Skeletal muscle cell (primary cell): Measurements from ENCODE around the gene SLC25A18.
A peak's percentile ranks its signal among the peaks of the same experiment; 100 is the strongest.
"Not testable (repeated sequence)": the region's sequence is repeated elsewhere in the genome, so short reads cannot be mapped to it uniquely, and the experiment has no call there.

Experiments
- DNase-seq: peaks from one replicate; pipeline ENCODE4 v3.0.0-alpha.2; 2010; ENCODE audit warnings: low read depth
- H3K4me3 ChIP-seq: 2 replicates; pipeline ENCODE4 v1.5.1; 2011; ENCODE audit warnings: low read depth, mild to moderate bottlenecking, control low read depth, low read length, moderate library complexity

The SLC25A18 gene, protein sequence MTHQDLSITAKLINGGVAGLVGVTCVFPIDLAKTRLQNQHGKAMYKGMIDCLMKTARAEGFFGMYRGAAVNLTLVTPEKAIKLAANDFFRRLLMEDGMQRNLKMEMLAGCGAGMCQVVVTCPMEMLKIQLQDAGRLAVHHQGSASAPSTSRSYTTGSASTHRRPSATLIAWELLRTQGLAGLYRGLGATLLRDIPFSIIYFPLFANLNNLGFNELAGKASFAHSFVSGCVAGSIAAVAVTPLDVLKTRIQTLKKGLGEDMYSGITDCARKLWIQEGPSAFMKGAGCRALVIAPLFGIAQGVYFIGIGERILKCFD

DNA sequence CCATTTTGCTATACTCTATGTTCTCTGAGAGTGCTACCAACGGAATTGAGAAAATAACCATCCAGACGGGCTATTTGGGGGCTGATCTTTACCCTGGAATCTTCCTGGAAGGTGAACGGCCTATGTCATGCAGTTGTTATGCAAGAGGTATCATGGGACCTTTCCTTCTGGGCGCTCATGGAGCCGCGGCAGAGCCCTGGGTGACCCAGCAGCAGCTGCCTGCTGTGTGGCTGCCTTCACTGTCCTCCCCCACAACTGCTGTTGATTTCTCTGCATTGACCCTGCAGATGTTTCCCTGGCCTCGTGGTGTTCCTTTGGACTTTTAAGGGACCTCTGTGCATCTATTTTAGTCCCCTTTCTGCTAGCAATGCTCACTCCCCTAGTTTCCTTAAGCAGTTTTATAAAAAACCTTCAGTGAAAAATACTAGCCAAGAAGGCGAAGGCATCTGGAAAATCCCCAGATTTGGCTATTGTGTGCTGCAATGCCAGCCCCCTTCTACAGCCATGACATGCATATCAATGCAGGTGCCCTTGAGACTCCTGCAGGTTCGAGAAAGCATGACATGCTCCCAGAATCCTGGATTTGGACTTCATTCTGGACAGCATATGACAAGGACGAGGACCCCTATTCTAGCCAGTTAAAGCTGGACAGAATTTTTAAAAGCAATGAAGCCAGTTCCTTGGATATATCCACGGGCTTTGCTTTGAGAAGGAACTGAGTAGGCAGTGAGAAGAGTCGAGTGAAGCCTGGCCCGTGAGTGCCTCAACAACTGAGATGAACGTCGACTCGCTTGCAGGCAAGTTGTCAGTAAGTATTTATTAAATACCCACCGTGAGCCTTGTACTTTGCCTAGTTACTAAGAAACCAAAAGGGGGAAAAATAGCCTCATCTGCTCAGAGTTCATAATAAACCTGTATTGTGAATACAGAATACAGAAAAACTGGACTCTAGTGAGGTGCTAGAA is at the start of gene SLC25A18:
TSS of gene SLC25A18 (plus strand) at position 593 of the 965 bp plus-strand sequence. CDS start 16,447 bp downstream, outside the sequence.
- peak; percentile 41 for DNase-seq
- H3K4me3 ChIP-seq, result no peak within 1 kb of the TSS

DNA sequence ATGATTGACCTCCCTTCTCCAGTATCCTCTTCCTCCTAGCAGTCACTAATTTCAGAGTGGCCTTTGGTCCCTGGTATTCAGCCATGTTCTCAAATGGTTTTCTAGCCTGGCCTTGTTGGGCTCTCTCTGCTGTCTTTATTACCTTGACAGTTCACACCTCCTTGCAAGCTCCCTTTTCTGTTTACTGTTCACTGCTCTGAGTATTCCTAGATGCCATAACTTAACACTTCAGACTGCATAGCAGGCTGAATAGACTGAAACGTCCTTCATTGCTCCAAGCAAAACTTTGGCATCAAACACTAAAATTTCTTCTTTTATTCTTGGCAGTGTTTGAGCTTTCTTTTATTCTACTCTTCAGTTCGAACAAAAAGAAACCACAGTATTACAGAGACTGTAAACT is 49.7 kb upstream of the SLC25A18 start:
- no peak for DNase-seq
- no peak overlapping the region for H3K4me3 ChIP-seq

- no peak for DNase-seq
- no peak overlapping the region for H3K4me3 ChIP-seq
These were observed 49.2 kb upstream of the SLC25A18 start for GRCh38 chr22:17514084-17514483.

GRCh38 chr22:17518406-17518805 is 44.9 kb upstream of the SLC25A18 start:
- DNase-seq, result no peak
- H3K4me3 ChIP-seq, result no peak overlapping the region

- not testable (repeated sequence) for H3K4me3 ChIP-seq, DNase-seq
These were observed 41.3 kb upstream of the SLC25A18 start for GRCh38 chr22:17521971-17522370.

- DNase-seq, result no peak
- H3K4me3 ChIP-seq, result no peak overlapping the region
These were observed 39.4 kb upstream of the SLC25A18 start for GRCh38 chr22:17523925-17524324.

DNA sequence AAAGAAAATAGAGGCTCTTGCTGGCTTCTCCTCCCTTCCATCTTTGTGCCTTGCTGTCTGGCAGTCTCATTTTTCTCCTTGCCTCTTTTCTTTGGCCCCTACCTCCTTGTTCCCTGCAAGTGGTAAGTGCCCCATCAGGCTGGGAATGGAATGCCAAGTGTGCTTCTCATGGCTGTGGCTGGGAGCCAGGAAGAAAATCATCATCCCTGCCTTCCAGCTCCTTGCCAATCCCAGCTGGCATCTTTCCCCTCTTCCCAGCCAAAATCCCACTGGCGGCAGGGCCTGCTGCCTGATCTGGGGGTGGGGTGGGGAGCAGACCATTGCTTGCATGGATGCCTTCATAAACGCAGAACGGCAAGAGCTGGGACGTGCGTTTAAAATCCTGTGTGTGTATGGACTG is 27.0 kb upstream of the SLC25A18 start:
- no peak for DNase-seq

GRCh38 chr22:17537155-17537554 is 26.1 kb upstream of the SLC25A18 start:
- H3K4me3 ChIP-seq, result no peak overlapping the region
- no peak for DNase-seq

More for the DNA sequence above, 27.0 kb upstream of the SLC25A18 start:
- H3K4me3 ChIP-seq, result no peak overlapping the region

GRCh38 chr22:17540481-17540880 is 22.8 kb upstream of the SLC25A18 start:
- DNase-seq, result no peak
- H3K4me3 ChIP-seq, result no peak overlapping the region

GRCh38 chr22:17541476-17541875 is 21.8 kb upstream of the SLC25A18 start:
- H3K4me3 ChIP-seq, result no peak overlapping the region
- no peak for DNase-seq

DNA sequence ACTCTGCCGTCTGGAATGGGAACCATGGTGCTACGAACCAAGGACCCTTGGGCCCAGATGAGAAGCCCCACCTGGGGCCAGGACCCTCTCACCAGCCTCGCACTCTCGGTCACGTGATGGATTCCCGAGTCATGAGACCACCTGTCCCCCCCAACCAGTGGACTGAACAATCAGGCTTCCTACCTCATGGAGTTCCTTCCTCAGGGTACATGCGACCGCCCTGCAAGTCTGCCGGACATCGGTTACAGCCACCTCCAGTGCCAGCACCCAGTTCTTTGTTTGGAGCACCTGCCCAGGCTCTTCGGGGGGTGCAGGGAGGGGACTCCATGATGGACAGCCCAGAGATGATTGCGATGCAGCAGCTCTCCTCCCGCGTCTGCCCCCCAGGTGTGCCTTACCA is 20.8 kb upstream of the SLC25A18 start:
- no peak overlapping the region for H3K4me3 ChIP-seq
- no peak for DNase-seq

DNA sequence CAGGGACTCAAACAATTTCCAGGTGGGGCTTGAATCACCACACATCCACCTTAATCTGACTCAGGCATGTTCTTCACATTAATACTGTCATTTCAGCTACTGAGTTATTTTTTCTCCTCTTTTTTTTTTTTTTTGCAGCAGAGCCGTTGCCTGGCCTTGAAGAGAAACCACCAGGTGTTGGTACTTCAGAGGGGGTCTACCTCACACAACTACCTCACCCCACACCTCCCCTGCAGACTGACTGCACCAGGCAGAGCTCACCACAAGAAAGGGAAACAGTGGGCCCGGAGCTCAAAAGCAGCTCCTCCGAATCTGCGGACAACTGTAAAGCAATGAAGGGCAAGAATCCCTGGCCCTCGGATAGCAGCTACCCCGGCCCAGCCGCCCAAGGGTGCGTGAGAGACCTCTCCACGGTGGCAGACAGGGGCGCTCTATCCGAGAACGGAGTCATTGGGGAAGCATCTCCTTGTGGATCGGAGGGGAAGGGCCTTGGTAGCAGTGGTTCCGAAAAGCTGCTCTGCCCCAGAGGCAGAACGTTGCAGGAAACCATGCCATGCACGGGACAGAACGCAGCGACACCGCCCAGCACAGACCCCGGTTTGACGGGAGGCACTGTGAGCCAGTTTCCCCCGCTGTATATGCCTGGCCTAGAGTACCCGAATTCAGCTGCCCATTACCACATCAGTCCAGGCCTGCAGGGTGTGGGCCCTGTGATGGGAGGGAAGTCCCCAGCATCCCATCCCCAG is 15.1 kb upstream of the SLC25A18 start:
- no peak overlapping the region for H3K4me3 ChIP-seq

GRCh38 chr22:17548756-17549035 is 14.6 kb upstream of the SLC25A18 start:
- DNase-seq, result no peak
- H3K4me3 ChIP-seq, result no peak overlapping the region

More for the DNA sequence above, 15.1 kb upstream of the SLC25A18 start:
- no peak for DNase-seq

DNA sequence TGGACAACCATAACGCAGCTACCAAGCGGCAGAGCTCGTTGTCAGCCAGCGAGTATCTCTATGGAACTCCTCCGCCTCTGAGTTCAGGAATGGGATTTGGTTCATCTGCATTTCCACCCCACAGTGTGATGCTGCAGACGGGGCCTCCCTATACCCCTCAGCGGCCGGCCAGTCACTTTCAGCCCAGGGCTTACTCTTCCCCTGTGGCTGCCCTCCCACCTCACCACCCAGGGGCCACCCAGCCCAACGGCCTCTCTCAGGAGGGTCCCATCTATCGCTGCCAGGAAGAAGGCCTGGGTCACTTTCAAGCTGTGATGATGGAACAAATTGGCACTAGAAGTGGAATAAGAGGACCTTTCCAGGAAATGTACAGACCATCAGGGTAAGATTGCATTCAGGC is 14.1 kb upstream of the SLC25A18 start:
- no peak for DNase-seq
- no peak overlapping the region for H3K4me3 ChIP-seq

GRCh38 chr22:17549655-17550054 is 13.6 kb upstream of the SLC25A18 start:
- no peak for DNase-seq
- H3K4me3 ChIP-seq, result no peak overlapping the region

DNA sequence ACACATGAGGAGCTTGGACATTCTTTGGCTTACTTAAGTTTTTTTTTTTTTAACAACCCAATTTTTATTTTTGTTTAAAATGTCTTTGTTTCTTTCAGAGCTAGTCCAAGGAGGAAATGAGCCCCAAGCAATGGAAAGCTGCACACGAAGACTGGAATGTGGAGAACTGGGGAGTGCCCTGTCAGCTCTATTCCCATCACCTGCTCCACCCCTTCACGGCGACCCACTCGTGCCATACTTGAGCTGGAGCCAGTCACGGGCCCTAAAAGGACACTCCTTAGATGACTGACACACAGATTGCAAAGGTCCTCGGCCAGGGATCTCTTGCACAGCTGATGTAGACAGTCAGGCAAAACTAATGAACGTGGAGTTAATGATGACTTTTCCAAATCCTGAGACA is 10.6 kb upstream of the SLC25A18 start:
- no peak overlapping the region for H3K4me3 ChIP-seq
- no peak for DNase-seq

DNA sequence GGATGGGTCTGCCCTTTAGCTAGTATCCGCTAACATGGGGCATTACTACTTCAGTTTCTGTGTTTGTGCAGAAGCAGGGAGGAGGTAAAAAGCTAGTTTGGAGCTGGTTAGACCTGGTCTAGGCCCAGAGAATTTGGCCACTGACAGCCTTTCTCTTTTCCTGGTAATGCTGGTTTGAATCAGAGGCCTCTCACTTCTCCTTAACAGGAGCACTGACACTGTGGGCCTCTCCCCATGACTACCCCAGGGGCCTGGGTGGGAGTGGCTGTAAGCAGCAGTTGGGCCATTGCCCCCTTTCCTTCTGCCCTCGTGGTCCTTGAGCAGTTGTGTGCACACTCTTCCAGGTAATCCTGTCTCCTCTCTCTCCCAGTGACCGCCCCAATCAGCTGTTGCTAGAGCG is 8.5 kb upstream of the SLC25A18 start:
- no peak for DNase-seq
- no peak overlapping the region for H3K4me3 ChIP-seq

DNA sequence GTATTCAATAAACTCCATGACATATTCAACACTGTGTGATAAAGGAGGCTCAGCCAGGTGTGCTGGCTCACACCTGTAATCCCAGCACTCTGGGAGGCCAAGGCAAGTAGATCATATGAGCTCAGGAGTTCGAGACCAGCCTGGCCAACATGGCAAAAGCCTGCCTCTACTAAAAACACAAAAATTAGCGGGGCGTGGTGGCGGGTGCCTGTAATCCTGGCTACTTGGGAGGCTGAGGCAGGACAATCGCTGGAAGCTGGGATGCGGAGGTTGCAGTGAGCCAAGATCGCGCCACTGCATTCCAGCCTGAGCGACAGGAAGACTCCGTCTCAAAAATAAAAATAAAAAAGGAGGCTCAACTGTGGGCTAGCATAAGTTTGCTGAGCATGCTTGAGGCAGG is 4.1 kb upstream of the SLC25A18 start:
- no peak overlapping the region for H3K4me3 ChIP-seq
- DNase-seq, result no peak

DNA sequence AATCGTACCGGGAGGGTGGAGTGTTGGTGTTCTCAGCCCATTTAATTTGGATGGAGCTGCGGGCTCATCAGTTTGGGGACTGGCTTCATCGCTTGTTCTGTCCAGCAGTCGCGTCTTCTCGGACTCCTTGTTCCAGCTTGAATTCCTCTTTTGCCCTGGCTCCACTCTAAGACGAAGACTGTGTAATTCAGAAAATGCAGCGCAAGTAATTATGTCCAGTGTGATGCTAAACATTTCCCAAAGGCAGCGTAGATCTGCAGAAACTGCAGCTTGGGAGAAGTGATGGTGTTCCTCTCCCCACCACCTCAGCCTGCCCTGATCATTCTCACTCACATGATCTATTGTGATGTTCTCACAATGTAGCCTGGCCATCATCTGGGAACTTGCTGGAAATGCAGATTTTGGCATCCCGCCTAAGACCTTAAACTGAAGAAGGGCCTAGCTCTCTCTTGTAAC is 666 bp downstream of the SLC25A18 start:
- DNase-seq, result peak; percentile 62
- no peak overlapping the region for H3K4me3 ChIP-seq
